Measurements from ENCODE around the gene DPF3.

The DPF3 gene

GRCh38 chr14:72800848-72801370, 93.0 kb downstream of the DPF3 start:
- no peak for DNase-seq (ENCODE audit: low read depth in 2 of 2)

- no peak for DNase-seq (ENCODE audit: low read depth in 2 of 2)
Measured at GRCh38 chr14:72800296-72800695, 93.6 kb downstream of the DPF3 start.

- DNase-seq (ENCODE audit: low read depth in 2 of 2) = no peak
Measured at GRCh38 chr14:72796935-72797334, 97.0 kb downstream of the DPF3 start.

- no peak for DNase-seq (ENCODE audit: low read depth in 2 of 2)
Measured at GRCh38 chr14:72793156-72793939, 100.6 kb downstream of the DPF3 start.

GRCh38 chr14:72792051-72792788, 101.7 kb downstream of the DPF3 start:
- DNase-seq (ENCODE audit: low read depth in 2 of 2) = no peak

- no peak for DNase-seq (ENCODE audit: low read depth in 2 of 2)
Measured at GRCh38 chr14:72790887-72791566, 102.9 kb downstream of the DPF3 start.

GRCh38 chr14:72788972-72789728, 104.8 kb downstream of the DPF3 start:
- DNase-seq (ENCODE audit: low read depth in 2 of 2) = no peak

GRCh38 chr14:72788255-72788654, 105.6 kb downstream of the DPF3 start:
- DNase-seq (ENCODE audit: low read depth in 2 of 2) = no peak

- DNase-seq (ENCODE audit: low read depth in 2 of 2) = no peak
Measured at GRCh38 chr14:72787841-72788240, 106.1 kb downstream of the DPF3 start.

- DNase-seq (ENCODE audit: low read depth in 2 of 2) = no peak
Measured at GRCh38 chr14:72786378-72787350, 107.2 kb downstream of the DPF3 start.

- DNase-seq (ENCODE audit: low read depth in 2 of 2) = no peak
Measured at GRCh38 chr14:72783741-72784140, 110.2 kb downstream of the DPF3 start.

- DNase-seq (ENCODE audit: low read depth in 2 of 2) = no peak
Measured at GRCh38 chr14:72782817-72783216, 111.1 kb downstream of the DPF3 start.

GRCh38 chr14:72781561-72782508, 112.1 kb downstream of the DPF3 start:
- DNase-seq (ENCODE audit: low read depth in 2 of 2) = no peak

GRCh38 chr14:72780751-72781150, 113.2 kb downstream of the DPF3 start:
- no peak for DNase-seq (ENCODE audit: low read depth in 2 of 2)

- DNase-seq (ENCODE audit: low read depth in 2 of 2) = no peak
Measured at GRCh38 chr14:72779679-72780078, 114.2 kb downstream of the DPF3 start.

GRCh38 chr14:72777636-72778035, 116.3 kb downstream of the DPF3 start:
- DNase-seq (ENCODE audit: low read depth in 2 of 2) = no peak

- DNase-seq (ENCODE audit: low read depth in 2 of 2) = no peak
Measured at GRCh38 chr14:72776701-72777261, 117.1 kb downstream of the DPF3 start.

GRCh38 chr14:72775923-72776554, 117.9 kb downstream of the DPF3 start:
- DNase-seq (ENCODE audit: low read depth in 2 of 2) = no peak

Data from stimulated activated CD4-positive, alpha-beta T cell treated with anti-CD3 and anti-CD28 coated beads, Interleukin-1b, Interleukin-23, amount 100 ng/mL, for 4 hours (primary cell).